H1 (cell line): Measurements from ENCODE around the gene C5. TPM values are rescaled to one million over a fixed set of nuclear protein-coding genes. Genes with fewer than 3 reads are reported as not detected.

Source experiments
- POLR2A ChIP-seq, 2 experiments: IDR thresholded peaks; 1 replicate in 1 of 2; 2 replicates in 1 of 2; pipeline ENCODE4 v1.6.1; 2011; ENCODE audit warnings: low read depth in 2 of 2, low read length in 2 of 2, mild to moderate bottlenecking in 2 of 2; ENCODE audit errors: control extremely low read depth in 1 of 2
- TAF7 ChIP-seq: optimal IDR thresholded peaks from 2 replicates; pipeline ENCODE3; 2011; ENCODE audit warnings: low read depth, mild to moderate bottlenecking, inconsistent platforms, low read length, moderate library complexity, borderline replicate concordance
- polyA plus RNA-seq, 7 experiments: library from polyadenylated mRNA; depleted of rRNA in 3 of 7; stranded (reverse) in 5 of 7; unstranded in 2 of 7; fragments of >200 nt in 5 of 7; fragments of 200-250 nt in 2 of 7; gene quantifications; 1 replicate in 5 of 7; 2 replicates in 1 of 7; 4 replicates in 1 of 7; pipeline versions ENCODE4 v1.2.1 to v1.2.3, GENCODE V29; 2011 to 2013; ENCODE audit warnings: missing spikeins in 2 of 7, mixed read lengths in 2 of 7
- total RNA-seq: library from RNA; stranded (reverse); fragmentation: NEBNext Ultra II Directional; extraction: Animal tissue kit (Norgen Biotek cat#: 25700); gene quantifications from 2 replicates; pipeline ENCODE4 v1.2.1, GENCODE V29; 2021
- TF ChIP-seq, protein P1 (sequence below): fragments of 300-600 bp; sonication (generic); IDR thresholded peaks from 2 replicates; pipeline ENCODE4 v1.7.1; 2012; ENCODE audit warnings: low read length, moderate library complexity, mild to moderate bottlenecking, inconsistent platforms; ENCODE audit not compliant: insufficient replicate concordance
- TF ChIP-seq, protein P2 (sequence below): IDR thresholded peaks from 2 replicates; pipeline ENCODE4 v1.6.1; 2012; ENCODE audit warnings: low read length, inconsistent platforms
- TF ChIP-seq, protein P3 (sequence below): IDR thresholded peaks from 2 replicates; pipeline ENCODE4 v1.6.1; 2011; ENCODE audit warnings: low read length, improper control_type of control experiment
- TF ChIP-seq, protein P4 (sequence below): IDR thresholded peaks from 2 replicates; pipeline ENCODE4 v1.6.1; 2012; ENCODE audit warnings: inconsistent platforms

Gene C5
- total and polyA plus RNA-seq, 2 of the 8 experiments (the other 6 are each of a cell fraction or from before 2014, with no cell fraction given), result 0.24 to 0.35 TPM

DNA sequence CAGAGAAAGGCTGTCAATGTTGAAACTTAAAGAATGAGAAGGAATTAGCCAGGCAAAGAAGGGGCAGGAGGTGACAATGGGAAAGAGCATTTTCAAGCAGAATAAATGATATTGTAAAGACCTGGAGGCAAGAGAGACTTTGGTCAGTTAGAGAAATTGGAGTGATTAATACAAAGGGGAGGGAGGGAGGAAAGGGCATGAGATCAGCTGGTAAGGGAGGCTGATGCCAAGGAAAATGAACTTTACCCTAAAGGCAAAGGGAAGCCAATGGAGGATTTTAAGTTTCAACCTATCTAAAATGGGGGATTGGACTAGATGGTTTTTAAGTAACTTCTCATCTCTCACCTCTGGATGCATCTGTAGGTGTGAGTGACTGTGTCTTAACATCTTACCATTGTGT lies 23.3 kb downstream of the C5 start (continued):
- TF ChIP-seq, protein P1, sequence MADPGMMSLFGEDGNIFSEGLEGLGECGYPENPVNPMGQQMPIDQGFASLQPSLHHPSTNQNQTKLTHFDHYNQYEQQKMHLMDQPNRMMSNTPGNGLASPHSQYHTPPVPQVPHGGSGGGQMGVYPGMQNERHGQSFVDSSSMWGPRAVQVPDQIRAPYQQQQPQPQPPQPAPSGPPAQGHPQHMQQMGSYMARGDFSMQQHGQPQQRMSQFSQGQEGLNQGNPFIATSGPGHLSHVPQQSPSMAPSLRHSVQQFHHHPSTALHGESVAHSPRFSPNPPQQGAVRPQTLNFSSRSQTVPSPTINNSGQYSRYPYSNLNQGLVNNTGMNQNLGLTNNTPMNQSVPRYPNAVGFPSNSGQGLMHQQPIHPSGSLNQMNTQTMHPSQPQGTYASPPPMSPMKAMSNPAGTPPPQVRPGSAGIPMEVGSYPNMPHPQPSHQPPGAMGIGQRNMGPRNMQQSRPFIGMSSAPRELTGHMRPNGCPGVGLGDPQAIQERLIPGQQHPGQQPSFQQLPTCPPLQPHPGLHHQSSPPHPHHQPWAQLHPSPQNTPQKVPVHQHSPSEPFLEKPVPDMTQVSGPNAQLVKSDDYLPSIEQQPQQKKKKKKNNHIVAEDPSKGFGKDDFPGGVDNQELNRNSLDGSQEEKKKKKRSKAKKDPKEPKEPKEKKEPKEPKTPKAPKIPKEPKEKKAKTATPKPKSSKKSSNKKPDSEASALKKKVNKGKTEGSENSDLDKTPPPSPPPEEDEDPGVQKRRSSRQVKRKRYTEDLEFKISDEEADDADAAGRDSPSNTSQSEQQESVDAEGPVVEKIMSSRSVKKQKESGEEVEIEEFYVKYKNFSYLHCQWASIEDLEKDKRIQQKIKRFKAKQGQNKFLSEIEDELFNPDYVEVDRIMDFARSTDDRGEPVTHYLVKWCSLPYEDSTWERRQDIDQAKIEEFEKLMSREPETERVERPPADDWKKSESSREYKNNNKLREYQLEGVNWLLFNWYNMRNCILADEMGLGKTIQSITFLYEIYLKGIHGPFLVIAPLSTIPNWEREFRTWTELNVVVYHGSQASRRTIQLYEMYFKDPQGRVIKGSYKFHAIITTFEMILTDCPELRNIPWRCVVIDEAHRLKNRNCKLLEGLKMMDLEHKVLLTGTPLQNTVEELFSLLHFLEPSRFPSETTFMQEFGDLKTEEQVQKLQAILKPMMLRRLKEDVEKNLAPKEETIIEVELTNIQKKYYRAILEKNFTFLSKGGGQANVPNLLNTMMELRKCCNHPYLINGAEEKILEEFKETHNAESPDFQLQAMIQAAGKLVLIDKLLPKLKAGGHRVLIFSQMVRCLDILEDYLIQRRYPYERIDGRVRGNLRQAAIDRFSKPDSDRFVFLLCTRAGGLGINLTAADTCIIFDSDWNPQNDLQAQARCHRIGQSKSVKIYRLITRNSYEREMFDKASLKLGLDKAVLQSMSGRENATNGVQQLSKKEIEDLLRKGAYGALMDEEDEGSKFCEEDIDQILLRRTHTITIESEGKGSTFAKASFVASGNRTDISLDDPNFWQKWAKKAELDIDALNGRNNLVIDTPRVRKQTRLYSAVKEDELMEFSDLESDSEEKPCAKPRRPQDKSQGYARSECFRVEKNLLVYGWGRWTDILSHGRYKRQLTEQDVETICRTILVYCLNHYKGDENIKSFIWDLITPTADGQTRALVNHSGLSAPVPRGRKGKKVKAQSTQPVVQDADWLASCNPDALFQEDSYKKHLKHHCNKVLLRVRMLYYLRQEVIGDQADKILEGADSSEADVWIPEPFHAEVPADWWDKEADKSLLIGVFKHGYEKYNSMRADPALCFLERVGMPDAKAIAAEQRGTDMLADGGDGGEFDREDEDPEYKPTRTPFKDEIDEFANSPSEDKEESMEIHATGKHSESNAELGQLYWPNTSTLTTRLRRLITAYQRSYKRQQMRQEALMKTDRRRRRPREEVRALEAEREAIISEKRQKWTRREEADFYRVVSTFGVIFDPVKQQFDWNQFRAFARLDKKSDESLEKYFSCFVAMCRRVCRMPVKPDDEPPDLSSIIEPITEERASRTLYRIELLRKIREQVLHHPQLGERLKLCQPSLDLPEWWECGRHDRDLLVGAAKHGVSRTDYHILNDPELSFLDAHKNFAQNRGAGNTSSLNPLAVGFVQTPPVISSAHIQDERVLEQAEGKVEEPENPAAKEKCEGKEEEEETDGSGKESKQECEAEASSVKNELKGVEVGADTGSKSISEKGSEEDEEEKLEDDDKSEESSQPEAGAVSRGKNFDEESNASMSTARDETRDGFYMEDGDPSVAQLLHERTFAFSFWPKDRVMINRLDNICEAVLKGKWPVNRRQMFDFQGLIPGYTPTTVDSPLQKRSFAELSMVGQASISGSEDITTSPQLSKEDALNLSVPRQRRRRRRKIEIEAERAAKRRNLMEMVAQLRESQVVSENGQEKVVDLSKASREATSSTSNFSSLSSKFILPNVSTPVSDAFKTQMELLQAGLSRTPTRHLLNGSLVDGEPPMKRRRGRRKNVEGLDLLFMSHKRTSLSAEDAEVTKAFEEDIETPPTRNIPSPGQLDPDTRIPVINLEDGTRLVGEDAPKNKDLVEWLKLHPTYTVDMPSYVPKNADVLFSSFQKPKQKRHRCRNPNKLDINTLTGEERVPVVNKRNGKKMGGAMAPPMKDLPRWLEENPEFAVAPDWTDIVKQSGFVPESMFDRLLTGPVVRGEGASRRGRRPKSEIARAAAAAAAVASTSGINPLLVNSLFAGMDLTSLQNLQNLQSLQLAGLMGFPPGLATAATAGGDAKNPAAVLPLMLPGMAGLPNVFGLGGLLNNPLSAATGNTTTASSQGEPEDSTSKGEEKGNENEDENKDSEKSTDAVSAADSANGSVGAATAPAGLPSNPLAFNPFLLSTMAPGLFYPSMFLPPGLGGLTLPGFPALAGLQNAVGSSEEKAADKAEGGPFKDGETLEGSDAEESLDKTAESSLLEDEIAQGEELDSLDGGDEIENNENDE, result no peak
- TF ChIP-seq, protein P2, sequence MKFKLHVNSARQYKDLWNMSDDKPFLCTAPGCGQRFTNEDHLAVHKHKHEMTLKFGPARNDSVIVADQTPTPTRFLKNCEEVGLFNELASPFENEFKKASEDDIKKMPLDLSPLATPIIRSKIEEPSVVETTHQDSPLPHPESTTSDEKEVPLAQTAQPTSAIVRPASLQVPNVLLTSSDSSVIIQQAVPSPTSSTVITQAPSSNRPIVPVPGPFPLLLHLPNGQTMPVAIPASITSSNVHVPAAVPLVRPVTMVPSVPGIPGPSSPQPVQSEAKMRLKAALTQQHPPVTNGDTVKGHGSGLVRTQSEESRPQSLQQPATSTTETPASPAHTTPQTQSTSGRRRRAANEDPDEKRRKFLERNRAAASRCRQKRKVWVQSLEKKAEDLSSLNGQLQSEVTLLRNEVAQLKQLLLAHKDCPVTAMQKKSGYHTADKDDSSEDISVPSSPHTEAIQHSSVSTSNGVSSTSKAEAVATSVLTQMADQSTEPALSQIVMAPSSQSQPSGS, result no peak
- TF ChIP-seq TAF7, result no peak
- TF ChIP-seq, protein P3, sequence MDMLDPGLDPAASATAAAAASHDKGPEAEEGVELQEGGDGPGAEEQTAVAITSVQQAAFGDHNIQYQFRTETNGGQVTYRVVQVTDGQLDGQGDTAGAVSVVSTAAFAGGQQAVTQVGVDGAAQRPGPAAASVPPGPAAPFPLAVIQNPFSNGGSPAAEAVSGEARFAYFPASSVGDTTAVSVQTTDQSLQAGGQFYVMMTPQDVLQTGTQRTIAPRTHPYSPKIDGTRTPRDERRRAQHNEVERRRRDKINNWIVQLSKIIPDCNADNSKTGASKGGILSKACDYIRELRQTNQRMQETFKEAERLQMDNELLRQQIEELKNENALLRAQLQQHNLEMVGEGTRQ, result no peak
- no peak for TF ChIP-seq POLR2A (IDR thresholded peaks at IDR 0.05; ENCODE audit: control extremely low read depth in 1 of 2, low read depth in 2 of 2, low read length in 2 of 2)
- TF ChIP-seq, protein P4, sequence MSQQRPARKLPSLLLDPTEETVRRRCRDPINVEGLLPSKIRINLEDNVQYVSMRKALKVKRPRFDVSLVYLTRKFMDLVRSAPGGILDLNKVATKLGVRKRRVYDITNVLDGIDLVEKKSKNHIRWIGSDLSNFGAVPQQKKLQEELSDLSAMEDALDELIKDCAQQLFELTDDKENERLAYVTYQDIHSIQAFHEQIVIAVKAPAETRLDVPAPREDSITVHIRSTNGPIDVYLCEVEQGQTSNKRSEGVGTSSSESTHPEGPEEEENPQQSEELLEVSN, result no peak
